Measurements from ENCODE around the gene MVD. TPM values are rescaled to one million over a fixed set of nuclear protein-coding genes. Genes with fewer than 3 reads are reported as not detected.

The MVD gene
- total and polyA plus RNA-seq, 2 of the 4 experiments (the other 2 are of a cell fraction): 18.3 to 28.4 TPM

DNA sequence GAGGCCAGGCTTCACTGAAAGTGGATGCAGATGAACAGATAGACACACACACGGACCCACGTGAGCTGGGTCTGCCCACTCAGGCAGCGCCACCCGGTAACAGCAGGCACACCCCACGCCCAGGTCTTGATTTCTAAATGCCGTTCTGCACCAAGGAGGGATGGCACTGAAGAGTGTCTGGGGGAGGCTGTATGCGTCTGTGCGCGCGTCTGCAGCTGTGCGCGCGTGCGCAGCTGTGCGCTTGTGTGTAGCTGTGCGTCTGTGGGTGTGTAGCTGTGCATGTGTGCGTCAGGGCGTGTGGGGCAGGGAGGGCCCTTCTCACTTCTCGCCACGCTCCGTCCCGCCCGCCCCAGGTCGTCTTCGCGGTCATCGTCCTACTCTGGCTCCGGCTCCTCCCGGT lies 40.0 kb downstream of the MVD start:
- intact Hi-C loops (cut with micrococcal nuclease) (no loop called here), dilution Hi-C loops (cut with HindIII; ENCODE audit: low sequenced_read_pairs, unreplicated experiment) (no loop called here), in situ Hi-C loops (cut with MboI; ENCODE audit: low sequenced_read_pairs) (no loop called here)
- Histone ChIP-seq H4K91ac (ENCODE audit: insufficient read depth, low read depth, low read length) (no peak overlapping the region), H2BK5ac (ENCODE audit: low read depth, low read length, poor library complexity, severe bottlenecking) (no peak overlapping the region), H3K27me3 (ENCODE audit: control insufficient read depth, insufficient read depth, low read length) (no peaks in the 10 kb centered on the region), H3K56ac (ENCODE audit: extremely low read depth, insufficient read depth, low read length) (no peak overlapping the region), H3K4ac (ENCODE audit: low read depth, low read length) (no peak overlapping the region), H2BK20ac (ENCODE audit: low read depth, low read length) (no peak overlapping the region), H3K18ac (ENCODE audit: low read depth, low read length) (no peak overlapping the region), H4K20me1 (ENCODE audit: insufficient read depth, low read length) (peaks cover 51% of the 10 kb centered on the region), H2BK120ac (ENCODE audit: low read depth, low read length) (no peak overlapping the region), H2BK15ac (ENCODE audit: low read depth, low read length) (no peak overlapping the region), H3K36me3 (ENCODE audit: control insufficient read depth, insufficient read depth, low read length) (peaks cover 54% of the 10 kb centered on the region), H3K4me2 (ENCODE audit: low read depth, low read length) (no peak overlapping the region), H3K23ac (ENCODE audit: low read depth, low read length) (no peak overlapping the region), H3K9me3 (ENCODE audit: control insufficient read depth, insufficient read depth, low read length) (no peaks in the 10 kb centered on the region), H4K8ac (ENCODE audit: low read depth in 2 of 2, low read length in 2 of 2) (no peak overlapping the region), H3K79me1 (ENCODE audit: low read depth in 1 of 2, low read length in 2 of 2) (peaks cover 8 to 48% of the 10 kb centered on the region in 2 experiments), H4K5ac (ENCODE audit: low read depth, low read length) (no peak overlapping the region), H3K27ac (ENCODE audit: insufficient read depth, low read length) (no peak overlapping the region), H3K14ac (replicated peaks; ENCODE audit: low read depth, low read length) (no peak overlapping the region), H2AK9ac (replicated peaks; ENCODE audit: low read depth, low read length, poor library complexity) (no peak overlapping the region), H3K9ac (ENCODE audit: low read depth, low read length) (no peak overlapping the region), H3K4me3 (ENCODE audit: insufficient read depth, low read depth, low read length) (no peak overlapping the region), H3K4me1 (ENCODE audit: control insufficient read depth, insufficient read depth, low read length) (peaks cover 21% of the 10 kb centered on the region), H2AFZ (replicated peaks; ENCODE audit: low read length, poor library complexity) (no peak overlapping the region), H2AK5ac (ENCODE audit: low read depth, low read length) (no peak overlapping the region), H3K9me1 (ENCODE audit: insufficient read depth, low read length) (peaks cover 19% of the 10 kb centered on the region)
- DNase-seq: no peak
- WGBS, 2 experiments (ENCODE audit: extremely low coverage in 2 of 2, insufficient read length in 1 of 2): 91% methylated on average over 20 of the region's 29 CpGs; no CpG with 5 or more reads in 1 of the 2 experiments
- ATAC-seq (ENCODE audit: low read depth): no peak
- no peak for TF ChIP-seq MAZ (IDR thresholded peaks at IDR 0.05; ENCODE audit: borderline replicate concordance, low read depth, low read length)
- TF ChIP-seq, protein P1, sequence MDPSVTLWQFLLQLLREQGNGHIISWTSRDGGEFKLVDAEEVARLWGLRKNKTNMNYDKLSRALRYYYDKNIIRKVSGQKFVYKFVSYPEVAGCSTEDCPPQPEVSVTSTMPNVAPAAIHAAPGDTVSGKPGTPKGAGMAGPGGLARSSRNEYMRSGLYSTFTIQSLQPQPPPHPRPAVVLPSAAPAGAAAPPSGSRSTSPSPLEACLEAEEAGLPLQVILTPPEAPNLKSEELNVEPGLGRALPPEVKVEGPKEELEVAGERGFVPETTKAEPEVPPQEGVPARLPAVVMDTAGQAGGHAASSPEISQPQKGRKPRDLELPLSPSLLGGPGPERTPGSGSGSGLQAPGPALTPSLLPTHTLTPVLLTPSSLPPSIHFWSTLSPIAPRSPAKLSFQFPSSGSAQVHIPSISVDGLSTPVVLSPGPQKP (IDR thresholded peaks at IDR 0.05; ENCODE audit: borderline replicate concordance, low read depth, low read length): no peak
- no peak for TF ChIP-seq CEBPB (IDR thresholded peaks at IDR 0.05; ENCODE audit: low read depth, low read length)
- TF ChIP-seq MXI1 (IDR thresholded peaks at IDR 0.05; ENCODE audit: borderline replicate concordance, low read depth, low read length): no peak
- TF ChIP-seq FOS (IDR thresholded peaks at IDR 0.05; ENCODE audit: low read depth, low read length): no peak
- TF ChIP-seq, protein P2, sequence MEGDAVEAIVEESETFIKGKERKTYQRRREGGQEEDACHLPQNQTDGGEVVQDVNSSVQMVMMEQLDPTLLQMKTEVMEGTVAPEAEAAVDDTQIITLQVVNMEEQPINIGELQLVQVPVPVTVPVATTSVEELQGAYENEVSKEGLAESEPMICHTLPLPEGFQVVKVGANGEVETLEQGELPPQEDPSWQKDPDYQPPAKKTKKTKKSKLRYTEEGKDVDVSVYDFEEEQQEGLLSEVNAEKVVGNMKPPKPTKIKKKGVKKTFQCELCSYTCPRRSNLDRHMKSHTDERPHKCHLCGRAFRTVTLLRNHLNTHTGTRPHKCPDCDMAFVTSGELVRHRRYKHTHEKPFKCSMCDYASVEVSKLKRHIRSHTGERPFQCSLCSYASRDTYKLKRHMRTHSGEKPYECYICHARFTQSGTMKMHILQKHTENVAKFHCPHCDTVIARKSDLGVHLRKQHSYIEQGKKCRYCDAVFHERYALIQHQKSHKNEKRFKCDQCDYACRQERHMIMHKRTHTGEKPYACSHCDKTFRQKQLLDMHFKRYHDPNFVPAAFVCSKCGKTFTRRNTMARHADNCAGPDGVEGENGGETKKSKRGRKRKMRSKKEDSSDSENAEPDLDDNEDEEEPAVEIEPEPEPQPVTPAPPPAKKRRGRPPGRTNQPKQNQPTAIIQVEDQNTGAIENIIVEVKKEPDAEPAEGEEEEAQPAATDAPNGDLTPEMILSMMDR (conservative IDR thresholded peaks at IDR 0.05; ENCODE audit: low read depth, low read length): no peak
- no peak for TF ChIP-seq SMC3 (IDR thresholded peaks at IDR 0.05; ENCODE audit: low read depth, low read length)
- TF ChIP-seq RCOR1 (IDR thresholded peaks at IDR 0.05; ENCODE audit: insufficient replicate concordance, low read length): no peak
- no peak for TF ChIP-seq RFX5 (IDR thresholded peaks at IDR 0.05; ENCODE audit: low read depth, low read length)
- TF ChIP-seq CHD1 (IDR thresholded peaks at IDR 0.05; ENCODE audit: low read depth, low read length): no peak
- no peak for TF ChIP-seq POLR2A (IDR thresholded peaks at IDR 0.05; ENCODE audit: low read depth, low read length)
- ChIA-PET CTCF (no interaction called here), POLR2A (ENCODE audit: unreplicated experiment) (no interaction called here)
- BruUV-seq (replicated peaks): no TSS peak
